Spleen (tissue), 11 donors: Measurements from ENCODE around the gene CDC42BPA. TPM values are rescaled to one million over a fixed set of nuclear protein-coding genes. Genes with fewer than 3 reads are reported as not detected.
"Not testable (repeated sequence)": the region's sequence is repeated elsewhere in the genome, so short reads cannot be mapped to it uniquely, and the experiment has no call there.

ENCODE experiments used
- DNase-seq: peaks from one replicate; pipeline ENCODE4 v3.0.0-alpha.2; 2020
- H3K27ac ChIP-seq, 8 donors: fragments of 200-600 bp; sonication (generic) in 7 of 8; 1 replicate in 4 of 8; 2 replicates in 4 of 8; pipeline versions ENCODE4 v1.5.0 to v1.8.0; 2016 to 2021; ENCODE audit warnings: inconsistent platforms in 4 of 8, mild to moderate bottlenecking in 4 of 8, moderate library complexity in 1 of 8
- H3K27me3 ChIP-seq, 7 donors: fragments of 200-600 bp; sonication (generic) in 6 of 7; replicated peaks in 1 of 7; 1 replicate in 4 of 7; 2 replicates in 3 of 7; pipeline versions ENCODE4 v1.5.0 to v1.8.0; 2016 to 2021; ENCODE audit warnings: inconsistent platforms in 3 of 7, mild to moderate bottlenecking in 1 of 7
- H3K36me3 ChIP-seq, 6 donors: fragments of 200-600 bp; sonication (generic) in 5 of 6; 1 replicate in 4 of 6; 2 replicates in 2 of 6; pipeline versions ENCODE4 v1.5.0 to v1.8.0; 2016 to 2021; ENCODE audit warnings: inconsistent platforms in 2 of 6
- H3K4me1 ChIP-seq, 6 donors: fragments of 200-600 bp; sonication (generic) in 5 of 6; 1 replicate in 3 of 6; 2 replicates in 3 of 6; pipeline versions ENCODE4 v1.5.0 to v1.8.0; 2016 to 2021; ENCODE audit warnings: inconsistent platforms in 3 of 6
- H3K4me3 ChIP-seq, 8 donors: fragments of 200-600 bp; sonication (generic) in 7 of 8; 1 replicate in 4 of 8; 2 replicates in 4 of 8; pipeline versions ENCODE4 v1.5.0 to v1.8.0; 2016 to 2021; ENCODE audit warnings: inconsistent platforms in 4 of 8, mild to moderate bottlenecking in 4 of 8, moderate library complexity in 2 of 8
- H3K9me3 ChIP-seq, 8 donors: fragments of 200-600 bp; sonication (generic) in 7 of 8; 1 replicate in 4 of 8; 2 replicates in 4 of 8; pipeline versions ENCODE4 v1.5.0 to v1.8.0; 2016 to 2021; ENCODE audit warnings: inconsistent platforms in 4 of 8
- CTCF ChIP-seq, 11 experiments: fragments of 200-600 bp in 7 of 11; fragments of 450-650 bp in 4 of 11; sonication (generic) in 4 of 11; IDR thresholded peaks in 8 of 11; conservative IDR thresholded peaks in 3 of 11; 1 replicate in 7 of 11; 2 replicates in 4 of 11; pipeline versions ENCODE4 v1.4.0 to v1.8.0; 2016 to 2021; ENCODE audit warnings: antibody characterized with exemption in 11 of 11, inconsistent platforms in 4 of 11, mild to moderate bottlenecking in 1 of 11
- POLR2A ChIP-seq, 3 donors: fragments of 450-650 bp; IDR thresholded peaks; one replicate each; pipeline ENCODE4 v1.5.1; 2017; ENCODE audit warnings: antibody characterized with exemption in 3 of 3, mild to moderate bottlenecking in 1 of 3
- POLR2AphosphoS5 ChIP-seq, 3 donors: sonication (generic); formaldehyde crosslinking; IDR thresholded peaks; one replicate each; pipeline ENCODE4 v1.5.1; 2017; ENCODE audit warnings: antibody characterized with exemption in 3 of 3
- WGBS, 5 donors: extraction: QIAGEN DNeasy Blood & Tissue Kit in 3 of 5; methylation state at CpG; one replicate each; pipeline versions ENCODE4 v1.1.5 to v1.1.7; 2013 to 2018; 5-methylcytosine and 5-hydroxymethylcytosine counted together
- intact Hi-C: fragments of 100-400 bp; cut with DNase I; formaldehyde crosslinking; loops from one replicate; pipeline ENCODE4 v1.15.0; 2023; ENCODE audit warnings: low total_unique reads
- polyA plus RNA-seq, 3 donors: library from polyadenylated mRNA; stranded (reverse); fragments of 200-250 nt; gene quantifications; one replicate each; pipeline ENCODE4 v1.2.1, GENCODE V29; 2013
- total RNA-seq, 7 donors: library from RNA; depleted of rRNA in 3 of 7; stranded (reverse); fragments of >200 nt in 3 of 7; fragmentation: NEBNext Ultra II Directional in 4 of 7; extraction: Animal tissue kit (Norgen Biotek cat#: 25700) in 4 of 7; gene quantifications; one replicate each; pipeline versions ENCODE4 v1.1.0 to v1.2.1, GENCODE V29; 2016 to 2021
- donor health status: healthy with polysubstance abuse.
- donor health status: DM: no; HTN: no; CAD: no; lungs with moderate emphysema.
- donor health status: DM: no; HTN: no; CAD: no.
- donor health status: Bipolar disorder and iron deficiency.
- donor health status: healthy.
- donor health status: DM: no; HTN: no; CAD: no.
- donor health status: DM: yes; HTN: yes; CAD: no.

CDC42BPA gene
- total and polyA plus RNA-seq, 10 donors, result 1.1 to 36.4 (median 27.6) TPM

GRCh38 chr1:227136210-227136820, 182.0 kb downstream of the CDC42BPA start:
- intact Hi-C loops, result no loop called here
- no peak overlapping the region for H3K27ac ChIP-seq
- H3K27me3 ChIP-seq, result no peaks in the 10 kb centered on the region
- no peak for DNase-seq
- H3K36me3 ChIP-seq, result peaks cover 0 to under 1% (median 0%) of the 10 kb centered on the region in 6 donors
- no peak overlapping the region for H3K4me3 ChIP-seq
- H3K4me1 ChIP-seq, result no peaks in the 10 kb centered on the region
- WGBS, 5 donors, result 86 to 96% (median 94%) methylated on average over 4 of the region's 4 CpGs
- H3K9me3 ChIP-seq, result no peaks in the 10 kb centered on the region
- TF ChIP-seq POLR2AphosphoS5 (IDR thresholded peaks at IDR 0.05) (no peak), POLR2A (IDR thresholded peaks at IDR 0.05) (no peak), CTCF (IDR thresholded peaks at IDR 0.05 in 8 of 11, conservative IDR thresholded peaks at IDR 0.05 in 3 of 11) (no peak)

- Histone ChIP-seq H3K36me3 (no peaks in the 10 kb centered on the region), H3K9me3 (no peaks in the 10 kb centered on the region), H3K27ac (no peak overlapping the region), H3K27me3 (no peaks in the 10 kb centered on the region), H3K4me1 (no peaks in the 10 kb centered on the region), H3K4me3 (no peak overlapping the region)
- no peak for DNase-seq
- 59 to 81% (median 72%) methylated on average over 2 of the region's 2 CpGs for WGBS, 5 donors
- intact Hi-C loops, result no loop called here
- TF ChIP-seq CTCF (IDR thresholded peaks at IDR 0.05 in 8 of 11, conservative IDR thresholded peaks at IDR 0.05 in 3 of 11) (no peak), POLR2AphosphoS5 (IDR thresholded peaks at IDR 0.05) (no peak), POLR2A (IDR thresholded peaks at IDR 0.05) (no peak)
Observed at GRCh38 chr1:227134686-227135314, 183.5 kb downstream of the CDC42BPA start.

DNA sequence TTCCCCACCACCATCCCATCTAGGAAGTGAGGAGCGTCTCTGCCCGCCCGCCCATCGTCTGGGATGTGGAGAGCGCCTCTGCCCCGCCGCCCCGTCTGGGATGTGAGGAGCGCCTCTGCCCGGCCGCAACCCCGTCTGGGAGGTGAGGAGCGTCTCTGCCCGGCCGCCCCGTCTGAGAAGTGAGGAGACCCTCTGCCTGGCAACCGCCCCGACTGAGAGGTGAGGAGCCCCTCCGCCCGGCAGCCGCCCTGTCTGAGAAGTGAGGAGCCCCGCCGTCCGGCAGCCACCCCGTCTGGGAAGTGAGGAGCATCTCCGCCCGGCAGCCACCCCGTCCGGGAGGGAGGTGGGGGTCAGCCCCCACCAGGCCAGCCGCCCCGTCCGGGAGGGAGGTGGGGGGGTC, 185.6 kb downstream of the CDC42BPA start:
- 93 to 100% (median 96%) methylated on average over 15 to 32 of the region's 32 CpGs for WGBS, 5 donors
- H3K27ac ChIP-seq, DNase-seq, H3K36me3 ChIP-seq, H3K4me1 ChIP-seq, H3K4me3 ChIP-seq, H3K9me3 ChIP-seq, H3K27me3 ChIP-seq, intact Hi-C loops: not testable (repeated sequence)

DNA sequence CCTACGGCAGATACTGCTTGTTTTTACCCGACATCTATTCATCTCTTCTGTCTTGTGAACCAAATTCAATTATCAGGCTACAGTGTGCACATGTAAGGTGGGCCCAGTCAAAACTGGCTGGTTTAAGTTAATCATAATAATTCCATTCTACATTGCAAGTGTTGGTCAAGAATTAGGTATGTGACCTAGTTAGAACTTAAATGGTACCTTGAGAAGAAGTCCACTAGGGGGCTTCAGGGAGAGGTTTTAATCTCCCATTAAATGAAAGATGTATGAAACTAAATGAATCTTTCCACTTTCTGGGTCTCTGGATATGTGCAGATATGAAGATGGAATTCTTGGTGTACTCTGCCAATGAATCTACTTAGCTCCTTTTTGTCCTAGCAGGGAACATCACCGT, 187.1 kb downstream of the CDC42BPA start:
- DNase-seq, result no peak

More for the DNA sequence above, 187.1 kb downstream of the CDC42BPA start:
- TF ChIP-seq POLR2A (IDR thresholded peaks at IDR 0.05), result no peak
- peak in 5 of 11 experiments; percentile 28 to 44 (median 38) for TF ChIP-seq CTCF (IDR thresholded peaks at IDR 0.05 in 8 of 11, conservative IDR thresholded peaks at IDR 0.05 in 3 of 11)
- TF ChIP-seq POLR2AphosphoS5 (IDR thresholded peaks at IDR 0.05), result no peak
- Histone ChIP-seq H3K4me1 (no peaks in the 10 kb centered on the region), H3K9me3 (no peaks in the 10 kb centered on the region), H3K27me3 (no peaks in the 10 kb centered on the region), H3K4me3 (no peak overlapping the region), H3K36me3 (no peaks in the 10 kb centered on the region), H3K27ac (no peak overlapping the region)
- WGBS, 5 donors, result 83 to 91% (median 87%) methylated on average over 3 of the region's 3 CpGs
- intact Hi-C loops, result no loop called here
